HEK293T (cell line): ENCODE measurements around the gene VAMP2.

ENCODE experiments used
- CTCF ChIA-PET: fragments of 350-600 bp; formaldehyde crosslinking; extraction: SDS; loops from one replicate; lab custom pipeline; 2021; ENCODE audit warnings: antibody characterized with exemption, inconsistent platforms; lab: Yijun Ruan, JAX
- POLR2A ChIA-PET: fragments of 350-600 bp; formaldehyde crosslinking; extraction: SDS; loops from one replicate; lab custom pipeline; 2020; ENCODE audit warnings: antibody characterized with exemption, inconsistent platforms; lab: Yijun Ruan, JAX
- DNase-seq: peaks from one replicate; pipeline ENCODE4 v3.0.0; 2012; ENCODE audit warnings: mixed read lengths; ENCODE audit errors: extremely low spot score
- ARNT ChIP-seq: fragments of 450-650 bp; IDR thresholded peaks from 2 replicates; pipeline ENCODE4 v1.6.1; 2017; ENCODE audit warnings: mild to moderate bottlenecking
- BHLHE40 ChIP-seq: fragments of 450-650 bp; IDR thresholded peaks from 2 replicates; pipeline ENCODE4 v1.6.1; 2016; ENCODE audit warnings: mild to moderate bottlenecking, moderate library complexity, borderline replicate concordance
- CTBP1 ChIP-seq: fragments of 450-650 bp; IDR thresholded peaks from 2 replicates; pipeline ENCODE4 v1.6.1; 2016; ENCODE audit warnings: borderline replicate concordance
- FOXA1 ChIP-seq: fragments of 450-650 bp; IDR thresholded peaks from 2 replicates; pipeline ENCODE4 v1.6.1; 2016; ENCODE audit warnings: mild to moderate bottlenecking
- L3MBTL2 ChIP-seq: fragments of 450-650 bp; conservative IDR thresholded peaks from 2 replicates; pipeline ENCODE4 v1.6.1; 2016; ENCODE audit warnings: mild to moderate bottlenecking
- LEF1 ChIP-seq: fragments of 450-650 bp; IDR thresholded peaks from 2 replicates; pipeline ENCODE4 v1.6.1; 2017; ENCODE audit warnings: mild to moderate bottlenecking, borderline replicate concordance
- PKNOX1 ChIP-seq: fragments of 450-650 bp; IDR thresholded peaks from 2 replicates; pipeline ENCODE4 v1.6.1; 2016
- SP1 ChIP-seq: fragments of 450-650 bp; IDR thresholded peaks from 2 replicates; pipeline ENCODE4 v1.6.1; 2017
- TARDBP ChIP-seq: fragments of 450-650 bp; IDR thresholded peaks from 2 replicates; pipeline ENCODE4 v1.6.1; 2016
- ZNF384 ChIP-seq: fragments of 450-650 bp; IDR thresholded peaks from 2 replicates; pipeline ENCODE4 v1.6.1; 2016

The VAMP2 gene

GRCh38 chr17:8109661-8110455 is 52.9 kb downstream of the VAMP2 start:
- no peak for TF ChIP-seq FOXA1
- no peak for TF ChIP-seq ARNT
- TF ChIP-seq SP1: no peak
- no peak for TF ChIP-seq PKNOX1
- TF ChIP-seq LEF1: no peak
- no peak for TF ChIP-seq CTBP1
- TF ChIP-seq L3MBTL2: no peak
- no peak for TF ChIP-seq TARDBP
- no peak for TF ChIP-seq BHLHE40
- TF ChIP-seq ZNF384: no peak
- ChIA-PET CTCF (interaction anchor here (0.6 to 3.0 kb wide), 7 partner anchors 10 to 227 kb away, joined by 3 to 18 read pairs (median 9); no protein-coding TSS in a partner anchor), POLR2A (interaction anchor here (0.7 to 0.9 kb wide), 2 partner anchors 36 to 113 kb away, joined by 3 read pairs; no protein-coding TSS in a partner anchor)
- DNase-seq: peak; percentile 79
